Measurements from ENCODE around the gene OSER1. TPM values are rescaled to one million over a fixed set of nuclear protein-coding genes. Genes with fewer than 3 reads are reported as not detected.

OSER1 gene
- total and polyA plus RNA-seq, 9 of the 15 experiments (the other 6 are each of a cell fraction or from before 2014, with no cell fraction given): 15.5 to 57.3 (median 19.9) TPM

- Histone ChIP-seq H3K27me3 (ENCODE audit: control insufficient read depth in 2 of 2, insufficient read depth in 2 of 2, low read length in 2 of 2) (peaks cover 5 to 35% of the 10 kb centered on the region in 2 experiments; a peak in 3 of 5 replicates), H3K79me2 (ENCODE audit: control insufficient read depth, insufficient read depth, low read length) (no peaks in the 10 kb centered on the region), H3K27ac (ENCODE audit: extremely low read depth, low read depth, low read length) (no peak overlapping the region), H3K9ac (ENCODE audit: insufficient read depth in 1 of 2, low read depth in 2 of 2, low read length in 2 of 2) (no peak overlapping the region), H3K4me3 (no peak overlapping the region), H4K20me1 (replicated peaks; ENCODE audit: control insufficient read depth, insufficient read depth, low read length) (no peaks in the 10 kb centered on the region), H3K4me2 (ENCODE audit: insufficient read depth, low read length) (no peak overlapping the region), H2AFZ (ENCODE audit: low read depth, low read length) (no peak overlapping the region), H3K4me1 (replicated peaks in 1 of 2; ENCODE audit: control insufficient read depth in 2 of 2, insufficient read depth in 2 of 2, low read length in 2 of 2) (no peaks in the 10 kb centered on the region; a peak in 1 of 5 replicates), H3K36me3 (ENCODE audit: control insufficient read depth, insufficient read depth, low read length) (no peaks in the 10 kb centered on the region), H3K9me3 (replicated peaks; ENCODE audit: control insufficient read depth, insufficient read depth, low read depth, low read length) (no peaks in the 10 kb centered on the region), H3K9me1 (ENCODE audit: control insufficient read depth, insufficient read depth, low read length) (no peaks in the 10 kb centered on the region)
- in situ Hi-C loops (cut with MboI) (no loop called here), intact Hi-C loops (cut with micrococcal nuclease) (no loop called here)
- FAIRE-seq (no peak), ATAC-seq (no peak), DNase-seq (ENCODE audit: extremely low read depth in 1 of 4, low spot score in 3 of 4) (no peak)
- POLR2A ChIA-PET: no interaction called here
- no peak for TF ChIP-seq BRF2 (IDR thresholded peaks at IDR 0.05; ENCODE audit: borderline replicate concordance, insufficient read depth, insufficient read length)
- TF ChIP-seq RFX7 (CRISPR knock-in tag; IDR thresholded peaks at IDR 0.05): no peak
- no peak for TF ChIP-seq ZHX1 (conservative IDR thresholded peaks at IDR 0.05; ENCODE audit: low read length)
- no peak for TF ChIP-seq DDX20 (tag; IDR thresholded peaks at IDR 0.05; ENCODE audit: low read depth)
- TF ChIP-seq CHD2 (IDR thresholded peaks at IDR 0.05; ENCODE audit: low read depth, low read length): no peak
- no peak for TF ChIP-seq ZSCAN32 (CRISPR knock-in tag; IDR thresholded peaks at IDR 0.05)
- TF ChIP-seq ZFP91 (CRISPR knock-in tag; IDR thresholded peaks at IDR 0.05): no peak
- TF ChIP-seq ZNF23 (CRISPR knock-in tag; IDR thresholded peaks at IDR 0.05): no peak
- TF ChIP-seq ZNF165 (CRISPR knock-in tag; IDR thresholded peaks at IDR 0.05; ENCODE audit: borderline replicate concordance): no peak
- no peak for TF ChIP-seq TRIM24 (IDR thresholded peaks at IDR 0.05)
- no TSS peak for BruUV-seq (replicated peaks)
- WGBS (ENCODE audit: insufficient coverage, low coverage, missing lambda C conversion rate): 71% methylated on average over 2 of the region's 2 CpGs
- CTCF ChIA-PET (ENCODE audit: low intra/inter-chr PET ratio): no interaction called here
Observed at GRCh38 chr20:44235702-44236101, 25.1 kb upstream of the OSER1 start.
